IgD-negative memory B cell (primary cell): ENCODE data around the gene TBX5. TPM values are rescaled to one million over a fixed set of nuclear protein-coding genes. Genes with fewer than 3 reads are reported as not detected.

Experiments used
- H3K27ac Mint-ChIP-seq, 3 donors: one replicate each; pipeline ENCODE4 v1.8.0; 2020 to 2022; ENCODE audit warnings: mild to moderate bottlenecking in 3 of 3, mixed read lengths in 3 of 3, moderate library complexity in 1 of 3
- H3K27me3 Mint-ChIP-seq: one replicate; pipeline ENCODE4 v1.8.0; 2021; ENCODE audit warnings: mixed read lengths
- H3K36me3 Mint-ChIP-seq: one replicate; pipeline ENCODE4 v1.8.0; 2020; ENCODE audit warnings: mild to moderate bottlenecking, mixed read lengths
- H3K4me1 Mint-ChIP-seq, 3 donors: one replicate each; pipeline ENCODE4 v1.8.0; 2020 to 2022; ENCODE audit warnings: mixed read lengths in 3 of 3, mild to moderate bottlenecking in 1 of 3
- H3K4me3 Mint-ChIP-seq, 4 donors: one replicate each; pipeline ENCODE4 v1.8.0; 2020 to 2022; ENCODE audit warnings: mild to moderate bottlenecking in 4 of 4, mixed read lengths in 4 of 4, moderate library complexity in 3 of 4
- H3K9me3 Mint-ChIP-seq, 3 donors: one replicate each; pipeline ENCODE4 v1.8.0; 2020 to 2021; ENCODE audit warnings: mixed read lengths in 3 of 3, mild to moderate bottlenecking in 1 of 3
- polyA plus RNA-seq: library from polyadenylated mRNA; unstranded; fragments of 300-500 nt; fragmentation: Illumina TruSeq; gene quantifications from one replicate; pipeline ENCODE4 v1.2.3, GENCODE V29; 2021

TBX5 gene
- not detected for polyA plus RNA-seq

GRCh38 chr12:114405519-114406271, at the start of gene TBX5:
Gene TBX5, minus strand, starts transcription at chr12:114406144. Its CDS starts 2,246 bp downstream, at chr12:114403898.
- H3K36me3 Mint-ChIP-seq = no peaks in the 10 kb centered on the region
- peak within 1 kb of the TSS in 1 of 4 donors; percentile 63 for H3K4me3 Mint-ChIP-seq
- peaks cover 77% of the 10 kb centered on the region for H3K27me3 Mint-ChIP-seq
- H3K4me1 Mint-ChIP-seq = peaks cover 0 to 10% (median 2%) of the 10 kb centered on the region in 3 donors
- H3K9me3 Mint-ChIP-seq = peaks cover 0 to 2% (median 0%) of the 10 kb centered on the region in 3 donors
- H3K27ac Mint-ChIP-seq = no peak within 1 kb of the TSS

DNA sequence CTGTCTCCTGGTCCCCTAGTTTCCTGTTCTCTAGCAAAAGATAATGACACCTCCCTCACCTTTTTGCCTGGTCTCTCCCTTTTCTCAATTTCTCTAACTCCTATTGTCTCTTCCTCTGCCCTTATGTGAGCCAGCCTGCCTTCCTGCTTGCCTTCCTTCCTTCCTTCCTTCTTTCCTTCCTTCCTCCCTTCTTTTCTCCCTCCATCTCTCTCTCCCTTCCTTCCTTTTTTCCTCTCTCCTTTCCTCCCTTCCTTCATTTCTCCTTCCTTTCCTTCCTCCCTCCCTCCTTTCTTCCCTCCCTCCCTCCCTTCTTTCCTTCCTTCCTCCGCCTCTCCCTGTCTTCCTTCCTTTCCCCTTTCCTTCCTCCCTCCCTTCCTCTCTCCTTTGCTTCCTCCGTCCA, 45.7 kb upstream of the TBX5 start:
- peaks cover 0 to 2% (median 0%) of the 10 kb centered on the region in 3 donors for H3K4me1 Mint-ChIP-seq
- peaks cover 37% of the 10 kb centered on the region for H3K27me3 Mint-ChIP-seq
- H3K36me3 Mint-ChIP-seq = no peaks in the 10 kb centered on the region
- no peak overlapping the region for H3K27ac Mint-ChIP-seq
- H3K9me3 Mint-ChIP-seq = no peaks in the 10 kb centered on the region
- no peak overlapping the region for H3K4me3 Mint-ChIP-seq

DNA sequence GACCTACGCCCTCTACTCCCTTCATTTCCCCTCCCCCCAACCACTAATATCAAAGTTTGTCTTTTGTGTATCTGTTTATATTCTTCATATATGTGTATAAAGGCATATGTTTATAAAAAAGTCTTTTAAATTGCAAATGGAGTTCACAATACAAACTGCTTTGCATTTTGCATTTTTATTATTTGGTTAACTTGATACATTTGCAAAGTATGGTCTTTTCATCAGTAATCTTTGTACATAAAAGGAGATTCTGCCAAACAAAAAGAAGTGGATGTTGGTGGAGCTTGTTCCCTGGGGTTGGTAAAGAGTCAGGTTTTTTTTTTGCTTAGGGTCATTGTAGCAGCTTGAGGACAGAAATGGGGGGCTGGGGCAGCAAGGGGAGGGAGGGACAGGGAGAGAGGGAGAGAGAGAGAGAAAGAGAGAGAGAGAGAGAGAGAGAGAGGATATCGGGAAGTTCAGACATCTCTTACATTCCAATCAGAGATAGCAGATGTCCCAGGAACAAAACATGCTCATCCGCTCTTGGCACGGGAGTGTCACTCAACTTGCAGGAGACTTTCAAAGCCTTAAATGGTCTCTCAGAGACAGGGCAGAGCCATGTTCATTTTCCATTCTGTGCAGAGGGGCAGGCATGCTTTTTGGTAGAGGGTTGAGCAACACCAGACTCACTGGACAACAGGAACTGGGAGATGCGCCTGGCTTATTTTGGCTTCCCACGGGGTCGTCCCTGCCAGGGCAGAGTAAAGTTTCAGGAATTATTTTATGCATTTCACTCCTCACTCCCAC, 44.8 kb upstream of the TBX5 start:
- Mint-ChIP-seq H3K27ac (no peak overlapping the region), H3K36me3 (no peaks in the 10 kb centered on the region), H3K9me3 (no peaks in the 10 kb centered on the region), H3K27me3 (peaks cover 43% of the 10 kb centered on the region), H3K4me3 (no peak overlapping the region), H3K4me1 (peaks cover 0 to 2% (median 0%) of the 10 kb centered on the region in 3 donors)

GRCh38 chr12:114450019-114450418, 44.1 kb upstream of the TBX5 start:
- Mint-ChIP-seq H3K27me3 (peaks cover 43% of the 10 kb centered on the region), H3K27ac (no peak overlapping the region), H3K4me1 (peaks cover 0 to 2% (median 0%) of the 10 kb centered on the region in 3 donors), H3K9me3 (no peaks in the 10 kb centered on the region), H3K36me3 (no peaks in the 10 kb centered on the region), H3K4me3 (no peak overlapping the region)

- Mint-ChIP-seq H3K27ac (no peak overlapping the region), H3K27me3 (peaks cover 51% of the 10 kb centered on the region), H3K4me3 (no peak overlapping the region)
These were observed 42.6 kb upstream of the TBX5 start for GRCh38 chr12:114448618-114448933.

GRCh38 chr12:114447799-114448617, 42.1 kb upstream of the TBX5 start:
- H3K4me3 Mint-ChIP-seq = no peak overlapping the region
- no peaks in the 10 kb centered on the region for H3K9me3 Mint-ChIP-seq
- H3K27ac Mint-ChIP-seq = no peak overlapping the region
- H3K4me1 Mint-ChIP-seq = peaks cover 0 to 3% (median 0%) of the 10 kb centered on the region in 3 donors
- H3K36me3 Mint-ChIP-seq = no peaks in the 10 kb centered on the region
- peaks cover 57% of the 10 kb centered on the region for H3K27me3 Mint-ChIP-seq

More at GRCh38 chr12:114448618-114448933, 42.6 kb upstream of the TBX5 start:
- no peaks in the 10 kb centered on the region for H3K36me3 Mint-ChIP-seq
- no peaks in the 10 kb centered on the region for H3K9me3 Mint-ChIP-seq
- peaks cover 0 to 3% (median 0%) of the 10 kb centered on the region in 3 donors for H3K4me1 Mint-ChIP-seq

DNA sequence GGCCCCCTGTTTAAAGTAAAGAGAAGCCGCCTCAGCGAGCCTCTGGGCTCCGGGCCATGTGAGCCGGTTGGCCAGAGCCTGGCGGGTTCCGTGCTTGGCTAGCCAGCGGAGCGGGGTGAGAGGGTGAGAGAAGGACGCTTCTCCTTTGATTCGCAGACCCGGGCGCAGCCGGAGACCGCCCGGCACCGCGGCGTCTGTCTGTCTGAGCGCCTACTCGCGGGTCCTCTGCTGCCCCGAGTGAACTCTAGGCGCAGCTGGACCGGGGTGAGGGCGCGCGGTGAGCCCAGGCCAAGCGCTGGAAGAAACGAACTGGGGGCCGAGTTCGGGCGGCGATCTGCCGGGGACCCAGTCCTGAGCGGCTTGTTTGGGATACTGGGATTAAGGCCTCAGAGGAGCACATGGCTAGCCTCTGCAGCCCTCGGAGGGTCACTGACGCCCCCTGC, 41.4 kb upstream of the TBX5 start:
- Mint-ChIP-seq H3K4me3 (no peak overlapping the region), H3K27me3 (peaks cover 60% of the 10 kb centered on the region), H3K36me3 (no peaks in the 10 kb centered on the region), H3K27ac (no peak overlapping the region), H3K4me1 (peaks cover 0 to 3% (median 0%) of the 10 kb centered on the region in 3 donors), H3K9me3 (peaks cover 0 to 2% (median 0%) of the 10 kb centered on the region in 3 donors)

DNA sequence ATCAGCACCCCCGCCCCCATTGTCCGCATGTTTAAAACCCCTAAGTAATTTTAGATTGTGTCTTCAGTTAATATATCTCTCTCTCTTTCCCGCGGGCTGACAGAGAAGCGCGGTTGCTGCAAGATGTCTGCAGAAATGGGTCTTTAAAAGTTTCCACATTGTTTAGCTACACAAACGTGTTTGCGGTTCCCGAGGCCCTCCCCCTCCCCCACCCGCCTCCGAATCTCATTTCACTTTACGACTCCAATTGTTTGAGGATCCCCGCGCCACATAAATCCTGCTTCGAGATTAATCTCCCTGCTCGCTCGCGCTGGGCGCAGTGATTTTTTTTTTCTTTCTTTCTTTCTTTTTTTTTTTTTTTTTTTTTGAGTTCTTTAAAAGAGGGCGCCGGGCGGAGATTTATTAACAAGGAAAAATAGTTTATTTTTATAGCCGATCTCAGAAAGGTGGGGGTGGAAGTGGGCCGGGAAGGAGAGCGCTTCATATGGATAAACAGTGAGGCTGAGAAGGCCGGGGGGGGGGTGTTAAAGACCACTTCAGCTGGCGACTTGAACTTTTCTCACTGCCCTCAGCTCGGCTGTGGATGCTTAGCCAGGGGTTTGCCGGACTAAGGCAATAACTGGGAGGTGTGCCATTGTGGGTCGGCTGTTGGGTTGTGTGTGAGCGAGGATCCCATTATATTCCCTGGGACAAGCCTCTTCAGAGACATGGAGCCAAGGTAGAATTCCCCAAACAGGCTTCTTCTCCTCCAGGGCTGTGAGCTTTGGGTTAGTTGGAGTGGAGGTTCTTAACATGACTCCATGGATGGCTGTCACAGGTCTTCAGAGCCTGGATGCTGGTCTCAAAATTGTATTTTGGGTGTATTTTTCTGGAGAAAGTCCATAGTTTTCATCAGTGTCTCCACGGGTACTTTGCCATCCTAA, 39.7 kb upstream of the TBX5 start:
- Mint-ChIP-seq H3K27ac (no peak overlapping the region), H3K36me3 (no peaks in the 10 kb centered on the region), H3K4me3 (no peak overlapping the region), H3K4me1 (peaks cover 0 to 3% (median 0%) of the 10 kb centered on the region in 3 donors), H3K9me3 (peaks cover 0 to 2% (median 0%) of the 10 kb centered on the region in 3 donors), H3K27me3 (peaks cover 69% of the 10 kb centered on the region)

DNA sequence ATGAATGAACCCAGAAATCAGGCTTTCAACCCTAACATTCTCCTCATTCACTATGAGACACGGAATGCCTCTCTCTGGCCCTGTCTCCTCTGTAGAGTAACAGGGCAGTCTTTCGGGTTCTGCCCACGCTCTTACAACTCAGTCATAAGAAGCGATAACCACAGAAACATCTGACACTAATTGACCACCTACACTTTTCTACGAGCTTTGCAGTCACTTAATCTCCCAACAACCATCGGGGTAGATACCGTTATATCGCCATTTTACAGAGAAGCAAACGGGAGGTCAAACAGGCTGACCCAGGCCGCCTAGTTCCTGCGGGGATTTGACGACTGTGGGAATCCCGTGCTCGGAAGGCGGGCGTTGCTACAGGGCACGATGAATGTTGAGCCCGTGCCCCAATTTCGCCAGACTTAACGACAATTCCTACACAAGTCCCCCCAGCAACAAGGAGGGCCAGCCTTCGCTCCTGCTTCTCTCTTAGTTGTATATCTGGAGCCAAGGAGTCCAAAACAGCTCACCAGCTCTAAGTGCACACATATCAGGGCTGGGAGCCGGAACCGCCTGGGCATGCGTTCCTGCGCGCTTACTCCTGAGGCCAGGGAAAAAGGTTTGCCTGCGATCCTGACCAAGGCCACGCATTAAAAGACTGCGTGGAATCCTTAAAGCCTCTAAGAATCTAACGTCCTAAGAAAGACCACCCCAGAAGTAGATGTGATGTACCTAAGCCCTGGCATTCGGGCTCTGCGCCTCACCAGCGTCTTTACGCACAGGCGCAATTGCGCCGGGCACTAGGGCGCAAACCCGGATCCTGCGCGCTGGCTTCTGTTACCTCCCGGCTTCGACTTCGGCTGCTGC, 38.7 kb upstream of the TBX5 start:
- no peak overlapping the region for H3K27ac Mint-ChIP-seq
- H3K9me3 Mint-ChIP-seq = peaks cover 0 to 2% (median 0%) of the 10 kb centered on the region in 3 donors
- peak overlapping the region in 1 of 4 donors; percentile 52 for H3K4me3 Mint-ChIP-seq
- H3K27me3 Mint-ChIP-seq = peaks cover 69% of the 10 kb centered on the region
- peaks cover 0 to 3% (median 0%) of the 10 kb centered on the region in 3 donors for H3K4me1 Mint-ChIP-seq
- no peaks in the 10 kb centered on the region for H3K36me3 Mint-ChIP-seq

- H3K9me3 Mint-ChIP-seq = peaks cover 0 to 2% (median 0%) of the 10 kb centered on the region in 3 donors
- H3K4me3 Mint-ChIP-seq = no peak overlapping the region
- H3K36me3 Mint-ChIP-seq = no peaks in the 10 kb centered on the region
- H3K27ac Mint-ChIP-seq = no peak overlapping the region
- H3K27me3 Mint-ChIP-seq = peaks cover 64% of the 10 kb centered on the region
- H3K4me1 Mint-ChIP-seq = peaks cover 0 to 2% (median 0%) of the 10 kb centered on the region in 3 donors
These were observed 37.9 kb upstream of the TBX5 start for GRCh38 chr12:114443607-114444421.

- no peaks in the 10 kb centered on the region for H3K36me3 Mint-ChIP-seq
- H3K27me3 Mint-ChIP-seq = peaks cover 65% of the 10 kb centered on the region
- peaks cover 0 to 2% (median 0%) of the 10 kb centered on the region in 3 donors for H3K9me3 Mint-ChIP-seq
- no peak overlapping the region for H3K27ac Mint-ChIP-seq
- H3K4me1 Mint-ChIP-seq = peaks cover 0 to 2% (median 0%) of the 10 kb centered on the region in 3 donors
- peak overlapping the region in 1 of 4 donors; percentile 52 for H3K4me3 Mint-ChIP-seq
These were observed 36.6 kb upstream of the TBX5 start for GRCh38 chr12:114442578-114442977.

- Mint-ChIP-seq H3K9me3 (peaks cover 2 to 6% (median 3%) of the 10 kb centered on the region in 3 donors), H3K4me3 (peak overlapping the region in 1 of 4 donors; percentile 28), H3K27me3 (peaks cover 60% of the 10 kb centered on the region), H3K4me1 (peaks cover 0 to 2% (median 0%) of the 10 kb centered on the region in 3 donors), H3K36me3 (no peaks in the 10 kb centered on the region), H3K27ac (no peak overlapping the region)
These were observed 35.6 kb upstream of the TBX5 start for GRCh38 chr12:114441545-114441944.
